ENCODE measurements around the gene CARS1. TPM values are rescaled to one million over a fixed set of nuclear protein-coding genes. Genes with fewer than 3 reads are reported as not detected.

CARS1 gene
- total and polyA plus RNA-seq, 9 donors = 12.5 to 148 (median 17.6) TPM

DNA sequence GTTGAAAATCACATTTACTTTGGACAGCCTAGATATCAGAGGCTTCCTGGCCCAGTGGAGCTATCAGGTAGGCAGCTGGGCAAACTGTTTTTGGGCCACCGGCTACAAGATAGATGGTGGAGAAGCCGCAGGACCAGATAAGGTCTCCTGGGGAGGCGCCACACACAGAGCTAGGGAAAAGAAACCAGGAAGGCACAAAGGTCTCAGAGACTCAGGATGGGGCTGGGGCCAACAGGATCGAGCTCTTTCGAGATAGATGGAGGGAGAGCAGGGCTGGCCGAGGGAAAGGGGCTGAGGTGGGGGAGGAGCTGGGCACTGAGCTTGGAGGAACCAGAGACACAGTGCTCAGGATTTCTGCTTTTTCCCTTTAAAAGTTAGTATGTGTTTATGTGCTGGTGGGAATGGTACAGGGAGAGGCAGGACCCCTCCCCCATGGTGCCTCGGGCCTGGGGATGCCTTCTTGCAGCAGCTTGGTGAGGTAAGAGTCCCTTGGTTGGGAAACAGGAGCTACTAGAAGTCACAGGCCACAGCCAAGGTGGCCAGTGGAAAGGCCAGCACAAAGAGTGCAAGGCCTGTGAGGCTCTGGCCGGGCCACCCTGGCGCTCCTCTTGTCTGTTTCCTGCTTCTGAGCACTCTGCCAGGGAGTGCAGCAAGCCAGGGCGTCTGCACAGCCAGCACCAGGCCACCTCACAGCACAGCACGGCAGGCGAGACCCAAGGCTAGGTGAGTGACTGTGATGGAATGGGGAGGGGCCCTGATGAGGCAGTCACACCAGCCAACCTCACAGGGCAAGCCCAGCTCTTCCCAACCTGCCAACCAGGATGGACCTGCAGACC lies 53.6 kb downstream of the CARS1 start:
- Histone ChIP-seq H3K27me3 (no peaks in the 10 kb centered on the region), H3K4me3 (no peak overlapping the region), H3K9me3 (no peaks in the 10 kb centered on the region), H3K4me1 (ENCODE audit: insufficient read depth) (no peaks in the 10 kb centered on the region), H3K27ac (no peak overlapping the region), H3K36me3 (no peaks in the 10 kb centered on the region)
- peak in 2 of 5 donors; percentile 9 to 23 for DNase-seq
- TF ChIP-seq CTCF (IDR thresholded peaks at IDR 0.05) (no peak), EP300 (IDR thresholded peaks at IDR 0.05) (no peak), POLR2A (IDR thresholded peaks at IDR 0.05) (no peak)
- 86 to 93% (median 88%) methylated on average over 12 of the region's 12 CpGs for WGBS, 3 donors
- intact Hi-C loops (cut with DNase I) = no loop called here

DNA sequence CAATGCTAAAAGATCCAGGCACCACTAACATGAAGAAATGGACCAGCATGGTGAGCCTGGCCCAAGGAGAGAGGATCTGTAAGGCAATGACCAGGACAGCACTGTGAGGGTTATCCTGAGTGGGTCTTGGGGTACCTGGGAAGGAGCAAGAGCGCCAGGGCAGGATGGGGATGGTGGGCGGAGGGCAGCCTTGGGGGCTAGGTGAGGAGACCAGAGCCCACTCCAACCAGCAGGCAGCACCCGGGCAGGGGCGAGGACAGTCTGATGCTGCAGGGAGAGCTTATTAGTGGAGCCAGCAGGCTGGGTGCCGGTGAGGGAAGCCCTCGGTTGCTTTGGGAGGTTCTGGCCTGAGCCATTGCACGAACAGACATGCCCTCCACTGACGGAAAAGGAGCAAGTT lies 54.4 kb downstream of the CARS1 start:
- WGBS, 3 donors = 86 to 94% (median 88%) methylated on average over 8 of the region's 8 CpGs
- H3K4me3 ChIP-seq = no peak overlapping the region
- TF ChIP-seq EP300 (IDR thresholded peaks at IDR 0.05) (no peak), CTCF (IDR thresholded peaks at IDR 0.05) (no peak), POLR2A (IDR thresholded peaks at IDR 0.05) (no peak)
- intact Hi-C loops (cut with DNase I) = no loop called here
- H3K27ac ChIP-seq = no peak overlapping the region
- H3K9me3 ChIP-seq = no peaks in the 10 kb centered on the region
- peak in 2 of 5 donors; percentile 7 to 20 for DNase-seq
- no peaks in the 10 kb centered on the region for H3K36me3 ChIP-seq
- H3K4me1 ChIP-seq (ENCODE audit: insufficient read depth) = no peaks in the 10 kb centered on the region
- H3K27me3 ChIP-seq = no peaks in the 10 kb centered on the region

- no peak for TF ChIP-seq CTCF (IDR thresholded peaks at IDR 0.05)
- no peak for TF ChIP-seq EP300 (IDR thresholded peaks at IDR 0.05)
- TF ChIP-seq POLR2A (IDR thresholded peaks at IDR 0.05) = no peak
- no peak overlapping the region for H3K27ac ChIP-seq
- H3K4me1 ChIP-seq (ENCODE audit: insufficient read depth) = no peaks in the 10 kb centered on the region
- H3K36me3 ChIP-seq = no peaks in the 10 kb centered on the region
- peak in 2 of 5 donors; percentile 6 to 19 for DNase-seq
- H3K9me3 ChIP-seq = no peaks in the 10 kb centered on the region
- intact Hi-C loops (cut with DNase I) = no loop called here
- H3K27me3 ChIP-seq = no peaks in the 10 kb centered on the region
- WGBS, 3 donors = 91 to 93% (median 91%) methylated on average over 8 of the region's 8 CpGs
- H3K4me3 ChIP-seq = no peak overlapping the region
Observed at GRCh38 chr11:3002351-3002861, 54.8 kb downstream of the CARS1 start.

GRCh38 chr11:3001496-3001895 lies 55.7 kb downstream of the CARS1 start:
- 82 to 94% (median 85%) methylated on average over 6 of the region's 6 CpGs for WGBS, 3 donors
- intact Hi-C loops (cut with DNase I) = no loop called here
- Histone ChIP-seq H3K27me3 (no peaks in the 10 kb centered on the region), H3K27ac (no peak overlapping the region), H3K9me3 (no peaks in the 10 kb centered on the region), H3K36me3 (no peaks in the 10 kb centered on the region), H3K4me3 (no peak overlapping the region), H3K4me1 (ENCODE audit: insufficient read depth) (no peaks in the 10 kb centered on the region)
- DNase-seq = peak in 1 of 5 donors; percentile 30
- TF ChIP-seq POLR2A (IDR thresholded peaks at IDR 0.05) = no peak

Measured in ovary (tissue), 9 donors.